ENCODE results near the gene TBX2.
"Not testable (repeated sequence)": the region's sequence is repeated elsewhere in the genome, so short reads cannot be mapped to it uniquely, and the experiment has no call there.

TBX2 gene

DNA sequence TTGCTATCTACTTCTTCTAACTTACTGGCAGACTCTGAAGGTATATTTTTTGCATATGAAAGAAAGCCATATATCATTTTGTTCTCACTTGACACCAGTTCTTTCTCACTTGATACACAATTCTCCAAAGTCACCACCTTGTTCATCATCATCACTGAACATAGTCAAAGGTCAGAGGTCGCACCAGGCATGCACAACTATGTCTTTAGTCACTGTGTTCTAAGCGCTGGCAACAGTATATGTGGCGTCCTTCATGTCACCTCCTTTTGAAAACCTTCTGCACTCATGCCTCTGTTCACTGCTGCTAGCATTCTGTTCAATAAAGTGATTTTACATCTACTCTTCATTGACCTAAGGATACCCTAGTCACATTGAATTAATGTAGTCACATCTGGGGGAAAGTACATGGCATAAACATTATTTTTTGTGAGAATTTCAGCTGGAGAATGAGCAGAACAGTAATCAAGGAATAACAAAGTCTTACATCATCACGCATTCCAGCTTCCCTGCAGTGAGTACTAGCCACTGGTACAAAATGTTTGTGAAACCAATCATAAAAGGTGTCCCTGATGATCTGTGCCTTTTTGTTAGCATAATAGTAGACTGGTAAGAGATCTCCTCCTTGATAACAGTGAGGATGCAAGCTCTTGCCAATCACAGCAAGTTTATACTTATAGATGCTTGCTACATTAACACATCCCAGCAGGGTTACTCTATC lies 32.1 kb downstream of the TBX2 start:
- DNase-seq (ENCODE audit: low read depth in 2 of 2) = no peak

GRCh38 chr17:61436273-61436672 lies 36.6 kb downstream of the TBX2 start:
- no peak for DNase-seq (ENCODE audit: low read depth in 2 of 2)

DNA sequence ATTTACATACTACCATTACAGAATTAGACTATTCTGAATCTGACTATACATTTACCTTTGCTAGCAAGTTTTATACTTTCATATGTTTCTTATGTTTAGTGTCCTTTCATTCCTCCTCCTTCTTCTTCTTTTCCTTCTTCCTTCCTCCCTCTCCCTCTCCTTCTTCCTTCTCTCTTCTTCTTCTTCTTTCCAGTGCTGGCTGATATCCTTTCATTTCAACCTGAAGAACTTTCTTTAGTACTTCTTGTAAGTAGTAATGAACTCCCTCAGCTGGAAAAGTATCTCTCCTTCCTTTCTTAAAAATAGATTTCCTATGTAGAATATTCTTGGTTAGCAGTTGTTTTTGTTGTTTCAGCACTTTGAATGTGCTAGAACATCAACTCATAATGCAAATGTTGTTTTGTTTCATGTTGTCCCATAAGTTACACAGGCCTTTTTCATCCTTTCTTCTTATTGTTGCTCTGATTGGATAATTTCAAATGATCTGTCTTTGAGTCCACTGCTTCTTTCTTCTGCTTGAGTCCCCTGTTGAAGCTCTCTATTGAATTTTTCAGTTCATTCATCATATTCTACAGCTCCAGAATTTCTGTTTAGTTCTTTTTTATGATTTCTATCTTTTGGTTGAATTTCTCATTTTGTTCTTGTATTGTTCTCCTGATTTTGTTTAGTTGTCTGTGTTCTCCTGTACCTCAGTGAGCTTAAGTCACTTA lies 37.5 kb downstream of the TBX2 start:
- no peak for DNase-seq (ENCODE audit: low read depth in 2 of 2)

- no peak for DNase-seq (ENCODE audit: low read depth in 2 of 2)
Observed at GRCh38 chr17:61440697-61441096, 41.1 kb downstream of the TBX2 start.

DNA sequence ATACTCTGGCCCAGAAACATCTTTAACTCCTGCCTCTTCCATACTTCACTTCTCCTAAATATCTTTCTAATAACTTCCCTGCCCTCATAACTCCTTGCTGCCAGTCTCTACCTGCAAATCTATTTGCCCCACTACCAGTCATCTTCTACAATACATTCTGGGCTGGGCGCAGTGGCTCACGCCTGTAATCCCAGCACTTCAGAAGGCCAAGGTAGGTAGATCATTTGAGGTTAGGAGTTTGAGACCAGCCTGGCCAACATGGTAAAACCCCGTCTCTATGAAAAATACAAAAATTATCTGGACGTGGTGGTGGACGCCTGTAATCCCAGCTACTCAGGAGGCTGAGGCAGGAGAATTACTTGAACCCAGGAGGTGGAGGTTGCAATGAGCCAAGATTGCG lies 41.9 kb downstream of the TBX2 start:
- not testable (repeated sequence) for DNase-seq (ENCODE audit: low read depth in 2 of 2)

DNA sequence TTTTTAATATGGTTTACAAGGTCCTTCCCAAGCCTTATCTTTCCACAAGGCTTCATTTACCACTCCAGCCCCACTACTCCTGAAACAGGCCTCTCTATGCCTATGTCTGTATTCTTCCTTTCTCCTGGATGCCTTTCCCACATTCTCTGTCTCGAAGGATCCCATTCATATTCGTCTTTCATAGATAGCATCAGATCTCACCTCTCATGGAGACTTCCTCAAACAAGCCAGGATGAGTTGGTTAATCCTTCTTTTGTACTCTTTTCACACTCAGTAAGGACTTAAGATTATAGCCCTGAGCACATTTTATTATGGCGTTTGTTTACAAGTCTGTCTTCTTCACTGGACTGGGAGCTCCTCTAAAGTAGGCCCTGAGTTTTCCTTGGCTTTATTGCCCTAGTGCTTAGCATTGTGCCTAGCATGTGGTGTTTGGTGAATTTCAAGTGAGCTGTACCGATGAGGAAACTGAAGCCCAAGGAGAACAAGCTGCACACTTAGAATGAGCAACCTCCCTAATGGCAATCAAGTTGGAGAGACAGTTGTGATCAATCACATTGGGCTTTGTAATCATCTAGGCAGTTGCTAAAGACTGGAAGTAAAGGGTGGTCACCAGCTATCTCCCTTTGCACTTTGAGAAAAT lies 42.6 kb downstream of the TBX2 start:
- DNase-seq (ENCODE audit: low read depth in 2 of 2) = no peak

DNA sequence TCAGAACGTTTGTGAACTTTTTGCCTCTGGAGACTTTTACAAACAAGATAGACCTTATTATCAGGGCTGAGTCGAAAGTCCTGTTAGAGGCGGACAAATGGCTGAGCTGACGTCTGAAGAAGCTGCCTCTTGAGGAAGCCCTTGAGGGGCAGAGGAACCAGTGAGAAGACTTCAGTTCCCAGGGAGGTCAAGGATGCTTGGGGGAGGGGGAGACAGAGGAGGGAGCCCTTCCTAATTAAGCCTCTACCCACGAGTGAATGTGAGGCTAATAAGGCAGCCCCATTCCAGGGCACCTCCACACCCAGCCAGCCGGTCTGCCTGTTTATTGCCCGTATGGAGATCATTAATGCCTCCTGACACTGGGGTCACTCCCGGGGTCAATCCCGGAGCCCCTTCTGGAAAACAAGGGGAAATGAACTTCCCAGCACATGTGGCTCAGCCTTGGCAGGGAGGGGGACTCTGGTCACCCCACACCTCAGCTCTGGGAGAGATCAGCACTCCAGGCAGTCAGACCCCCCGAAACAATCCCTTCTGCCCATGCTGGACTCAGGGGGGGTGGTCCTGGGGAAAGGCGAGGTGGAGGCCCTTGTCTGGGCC lies 43.3 kb downstream of the TBX2 start:
- no peak for DNase-seq (ENCODE audit: low read depth in 2 of 2)

DNA sequence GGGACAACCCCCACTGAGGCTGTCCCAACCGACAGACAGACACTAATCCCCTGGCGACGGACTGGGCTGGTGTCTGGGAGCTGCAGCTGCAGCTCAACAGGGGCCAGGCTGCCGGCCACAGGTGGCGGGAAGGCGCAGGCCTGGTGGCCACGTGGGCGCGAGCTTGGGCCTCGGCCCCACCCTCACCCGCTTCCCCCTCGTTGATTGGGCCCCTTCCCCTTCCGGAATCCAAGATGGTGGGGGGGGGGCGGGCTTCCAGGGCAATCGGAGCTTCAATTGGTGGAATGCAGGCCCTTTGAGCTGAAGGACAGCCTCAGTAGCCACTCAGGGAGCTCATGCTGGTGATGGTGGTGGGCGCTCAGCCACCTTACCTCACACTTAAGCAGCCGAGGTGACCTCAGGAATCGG lies 43.8 kb downstream of the TBX2 start:
- DNase-seq (ENCODE audit: low read depth in 2 of 2) = no peak

DNA sequence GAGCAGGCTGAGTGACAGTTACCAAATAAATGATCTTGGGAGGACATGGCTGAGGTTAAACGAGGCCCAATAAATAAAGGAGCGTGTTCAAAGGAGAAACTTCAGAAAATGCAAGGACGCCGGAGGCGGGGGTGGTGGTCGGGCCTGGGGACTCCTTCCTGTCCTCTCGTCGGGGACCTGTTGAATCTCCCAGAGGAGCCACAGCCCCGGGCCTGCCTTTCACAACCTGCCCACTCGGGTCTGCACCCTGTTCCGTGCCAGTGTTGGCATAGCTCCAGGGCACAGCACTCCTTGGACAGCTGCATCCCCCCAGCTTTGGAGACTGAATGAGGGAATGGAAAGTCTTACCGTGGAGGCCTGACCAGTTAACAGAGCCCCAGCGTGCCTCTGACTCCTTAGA lies 44.4 kb downstream of the TBX2 start:
- DNase-seq (ENCODE audit: low read depth in 2 of 2) = no peak

- no peak for DNase-seq (ENCODE audit: low read depth in 2 of 2)
Observed at GRCh38 chr17:61444831-61445230, 45.2 kb downstream of the TBX2 start.

- DNase-seq (ENCODE audit: low read depth in 2 of 2) = no peak
Observed at GRCh38 chr17:61447358-61447757, 47.7 kb downstream of the TBX2 start.

GRCh38 chr17:61448042-61448441 lies 48.4 kb downstream of the TBX2 start:
- no peak for DNase-seq (ENCODE audit: low read depth in 2 of 2)

- DNase-seq (ENCODE audit: low read depth in 2 of 2) = not testable (repeated sequence)
Observed at GRCh38 chr17:61449140-61449539, 49.5 kb downstream of the TBX2 start.

- no peak for DNase-seq (ENCODE audit: low read depth in 2 of 2)
Observed at GRCh38 chr17:61449707-61450640, 50.3 kb downstream of the TBX2 start.

DNA sequence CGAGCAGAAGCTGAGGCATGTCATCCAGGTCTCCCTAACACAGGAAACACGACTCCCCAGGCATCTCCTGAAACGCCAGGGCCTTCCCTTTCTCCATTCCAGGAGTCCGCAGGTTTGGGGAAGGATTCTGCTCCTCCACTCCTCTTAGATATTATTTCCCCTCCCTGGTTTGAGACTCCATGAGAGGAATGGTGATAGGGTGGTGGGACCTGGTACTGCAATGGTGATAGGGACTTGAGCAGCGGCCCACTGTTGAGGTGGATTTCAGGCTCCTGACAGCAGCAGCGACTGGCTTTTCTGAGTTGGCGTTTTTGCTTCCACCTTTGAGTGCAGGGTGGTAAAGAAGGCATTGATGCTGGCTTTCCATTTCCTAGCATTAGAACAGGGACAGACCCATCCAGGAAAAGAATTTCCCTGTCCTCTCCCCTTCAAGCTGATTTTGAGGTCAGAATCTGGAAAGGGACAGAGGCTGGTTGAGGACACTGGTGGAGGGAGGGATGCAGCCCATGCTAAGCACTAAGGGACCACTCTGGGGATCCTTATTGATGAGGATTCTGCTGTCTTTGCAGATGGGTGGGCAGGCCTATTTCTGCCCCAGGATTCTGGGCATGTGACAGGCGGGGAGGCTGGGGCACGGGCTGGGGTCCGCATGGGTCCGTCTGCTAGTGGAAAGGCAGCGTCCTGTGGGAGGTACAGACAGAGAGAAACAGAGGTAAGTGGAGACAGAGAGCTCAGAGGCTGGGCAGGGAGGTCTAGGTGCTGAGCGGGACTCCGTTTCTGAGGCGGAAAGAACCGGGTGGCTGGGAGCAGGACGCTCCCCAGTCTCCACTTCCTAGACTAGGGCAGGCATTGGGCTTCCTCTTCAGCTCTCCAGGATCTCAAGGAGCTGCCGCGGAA lies 51.2 kb downstream of the TBX2 start:
- DNase-seq (ENCODE audit: low read depth in 2 of 2) = no peak

DNA sequence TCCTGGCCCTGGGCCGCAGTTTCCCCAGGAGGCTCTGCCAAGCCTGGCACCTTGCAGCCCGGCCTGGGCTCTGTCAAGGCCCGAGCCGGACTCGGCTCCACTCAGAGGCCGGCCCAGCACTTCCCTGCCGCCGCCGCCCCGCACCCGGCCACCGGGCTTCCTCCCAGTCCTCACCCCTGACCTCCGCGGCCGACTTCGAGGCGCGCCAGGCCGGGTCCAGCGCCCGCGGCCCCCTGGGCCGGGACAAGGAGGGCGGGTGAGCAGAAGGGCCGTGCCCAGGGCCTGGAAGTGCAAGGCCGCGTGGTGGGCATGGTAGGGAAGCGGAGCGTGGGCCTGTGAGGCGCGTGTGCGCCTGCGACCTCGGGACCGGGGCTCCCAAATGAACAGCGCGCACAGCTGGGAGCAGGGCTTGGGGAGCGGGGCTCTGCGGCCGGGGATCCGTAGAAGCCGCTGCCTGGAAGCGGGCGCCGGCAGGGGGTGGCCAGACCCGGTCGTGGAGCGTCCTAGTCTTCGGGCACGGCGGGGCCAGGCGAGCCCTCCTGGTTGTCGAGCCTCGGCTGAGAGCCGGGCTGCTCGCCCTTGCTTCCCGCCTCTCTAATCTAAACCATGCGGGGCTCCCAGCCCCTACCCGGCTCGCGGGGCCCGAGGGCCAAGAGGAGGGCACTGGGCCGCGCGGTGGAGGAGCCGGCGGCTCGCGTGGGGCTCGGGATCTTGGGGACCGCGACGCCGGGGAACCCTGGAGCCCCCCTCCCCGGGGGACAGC lies 52.1 kb downstream of the TBX2 start:
- DNase-seq (ENCODE audit: low read depth in 2 of 2) = no peak

GRCh38 chr17:61452301-61453290 lies 53.0 kb downstream of the TBX2 start, which contains the start of gene TBX4:
TSS of gene TBX4 (plus strand) at chr17:61452422. CDS start at chr17:61456491, 4,069 bp downstream.
- no peak for DNase-seq (ENCODE audit: low read depth in 2 of 2)

Measured in stimulated activated CD4-positive, alpha-beta T cell treated with anti-CD3 and anti-CD28 coated beads, Interleukin-15, amount 100 ng/mL, for 48 hours (primary cell).